Osteocyte (in vitro differentiated cells): Measurements from ENCODE around the gene C2orf92. TPM values are rescaled to one million over a fixed set of nuclear protein-coding genes. Genes with fewer than 3 reads are reported as not detected.
"Not testable (repeated sequence)": the region's sequence is repeated elsewhere in the genome, so short reads cannot be mapped to it uniquely, and the experiment has no call there.

Experiments used
- DNase-seq: peaks from one replicate; pipeline ENCODE4 v3.0.0; 2021; ENCODE audit warnings: mixed read lengths; ENCODE audit not compliant: unreplicated experiment; ENCODE audit errors: extremely low spot score
- H3K27ac Mint-ChIP-seq: one replicate; pipeline ENCODE4 v1.8.0; 2021; ENCODE audit warnings: mild to moderate bottlenecking, mixed read lengths; ENCODE audit not compliant: unreplicated experiment
- H3K27me3 Mint-ChIP-seq: one replicate; pipeline ENCODE4 v1.8.0; 2021; ENCODE audit warnings: mixed read lengths; ENCODE audit not compliant: unreplicated experiment
- H3K36me3 Mint-ChIP-seq: one replicate; pipeline ENCODE4 v1.8.0; 2021; ENCODE audit warnings: mixed read lengths; ENCODE audit not compliant: unreplicated experiment
- H3K4me1 Mint-ChIP-seq: one replicate; pipeline ENCODE4 v1.8.0; 2021; ENCODE audit warnings: mixed read lengths; ENCODE audit not compliant: unreplicated experiment
- H3K4me3 Mint-ChIP-seq: one replicate; pipeline ENCODE4 v1.8.0; 2021; ENCODE audit warnings: mild to moderate bottlenecking, moderate library complexity, mixed read lengths; ENCODE audit not compliant: unreplicated experiment
- H3K9me3 Mint-ChIP-seq: one replicate; pipeline ENCODE4 v1.8.0; 2021; ENCODE audit warnings: mixed read lengths; ENCODE audit not compliant: unreplicated experiment
- CTCF ChIP-seq: fragments of 200-600 bp; sonication (generic); IDR thresholded peaks from 2 replicates; pipeline ENCODE4 v1.5.0; 2021; ENCODE audit warnings: antibody characterized with exemption, mild to moderate bottlenecking, moderate library complexity
- total RNA-seq: library from RNA; stranded (reverse); gene quantifications from 2 replicates; pipeline ENCODE4 v1.2.1, GENCODE V29; 2021

C2orf92 gene
- total RNA-seq, 1 donor from 2014 or later: 13.7 TPM

GRCh38 chr2:97675430-97676113 is 6.1 kb downstream of the C2orf92 start:
- Mint-ChIP-seq H3K27ac (no peak overlapping the region), H3K27me3 (no peaks in the 10 kb centered on the region), H3K9me3 (peaks cover 5% of the 10 kb centered on the region), H3K4me3 (no peak overlapping the region), H3K4me1 (peaks cover 20% of the 10 kb centered on the region), H3K36me3 (peaks cover 2% of the 10 kb centered on the region)
- no peak for TF ChIP-seq CTCF
- peak; percentile 10 for DNase-seq

- Mint-ChIP-seq H3K4me1 (peaks cover 20% of the 10 kb centered on the region), H3K4me3 (no peak overlapping the region), H3K36me3 (peaks cover 2% of the 10 kb centered on the region), H3K9me3 (peaks cover 9% of the 10 kb centered on the region), H3K27ac (no peak overlapping the region), H3K27me3 (no peaks in the 10 kb centered on the region)
- DNase-seq: no peak
- no peak for TF ChIP-seq CTCF
These were observed 7.1 kb downstream of the C2orf92 start for GRCh38 chr2:97676620-97677019.

GRCh38 chr2:97677480-97677879 is 8.0 kb downstream of the C2orf92 start:
- no peak for TF ChIP-seq CTCF
- Mint-ChIP-seq H3K36me3 (peaks cover 2% of the 10 kb centered on the region), H3K4me3 (no peak overlapping the region), H3K9me3 (peaks cover 9% of the 10 kb centered on the region), H3K27me3 (no peaks in the 10 kb centered on the region), H3K4me1 (peaks cover 20% of the 10 kb centered on the region), H3K27ac (no peak overlapping the region)
- no peak for DNase-seq

DNA sequence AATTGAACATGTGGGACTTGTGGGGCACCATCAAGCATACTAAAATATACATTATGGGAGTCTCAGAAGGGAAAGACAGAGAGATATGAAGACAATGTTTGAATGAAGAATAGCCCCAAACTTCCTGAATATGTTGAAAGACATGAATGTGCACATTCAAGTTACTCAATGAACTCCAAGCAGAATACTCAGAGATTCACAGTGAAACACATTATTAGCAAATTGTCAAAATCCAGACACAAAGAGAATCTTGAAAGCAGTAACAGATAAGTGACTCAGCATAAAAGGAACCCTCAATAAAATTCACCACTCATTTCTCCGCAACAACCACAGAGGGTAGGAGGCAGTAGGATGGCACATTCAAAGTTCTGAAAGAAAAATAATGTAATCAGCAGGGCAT is 8.8 kb downstream of the C2orf92 start:
- Mint-ChIP-seq H3K4me1 (peaks cover 13% of the 10 kb centered on the region), H3K4me3 (no peak overlapping the region), H3K36me3 (peaks cover 2% of the 10 kb centered on the region), H3K9me3 (peaks cover 9% of the 10 kb centered on the region), H3K27me3 (no peaks in the 10 kb centered on the region), H3K27ac (no peak overlapping the region)
- TF ChIP-seq CTCF: no peak
- DNase-seq: no peak

GRCh38 chr2:97687235-97687634 is 17.7 kb downstream of the C2orf92 start:
- H3K27me3 Mint-ChIP-seq: not testable (repeated sequence)

More at GRCh38 chr2:97687235-97687634, 17.7 kb downstream of the C2orf92 start:
- peak; percentile 7 for DNase-seq
- not testable (repeated sequence) for H3K4me1 Mint-ChIP-seq, H3K4me3 Mint-ChIP-seq, H3K36me3 Mint-ChIP-seq, H3K27ac Mint-ChIP-seq, H3K9me3 Mint-ChIP-seq
